ENCODE data around the gene PRICKLE3. TPM values are rescaled to one million over a fixed set of nuclear protein-coding genes. Genes with fewer than 3 reads are reported as not detected.
A peak's percentile ranks its signal among the peaks of the same experiment; 100 is the strongest.

The PRICKLE3 gene
- total RNA-seq, 1 donor = 6.9 TPM

DNA sequence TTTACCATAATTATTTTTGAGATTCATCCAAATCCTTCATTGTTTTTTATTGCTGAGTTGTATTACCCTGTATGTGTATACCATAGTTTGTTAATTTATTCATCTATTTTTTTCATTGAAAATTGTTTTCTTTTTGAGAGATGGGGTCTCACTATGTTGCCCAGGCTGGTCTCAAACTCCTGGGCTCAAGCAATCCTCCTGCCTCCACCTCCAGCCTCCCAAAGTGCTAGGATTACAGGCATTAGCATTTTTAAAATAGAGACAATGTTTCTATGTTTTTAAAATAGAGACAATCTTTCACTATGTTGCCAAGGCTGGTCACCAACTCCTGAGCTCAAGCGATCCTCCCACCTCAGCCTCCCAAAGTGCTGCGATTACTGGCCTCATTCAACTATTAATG lies 25.3 kb downstream of the PRICKLE3 start:
- H3K27me3 ChIP-seq (ENCODE audit: insufficient read depth, low read length) = no peaks in the 10 kb centered on the region

DNA sequence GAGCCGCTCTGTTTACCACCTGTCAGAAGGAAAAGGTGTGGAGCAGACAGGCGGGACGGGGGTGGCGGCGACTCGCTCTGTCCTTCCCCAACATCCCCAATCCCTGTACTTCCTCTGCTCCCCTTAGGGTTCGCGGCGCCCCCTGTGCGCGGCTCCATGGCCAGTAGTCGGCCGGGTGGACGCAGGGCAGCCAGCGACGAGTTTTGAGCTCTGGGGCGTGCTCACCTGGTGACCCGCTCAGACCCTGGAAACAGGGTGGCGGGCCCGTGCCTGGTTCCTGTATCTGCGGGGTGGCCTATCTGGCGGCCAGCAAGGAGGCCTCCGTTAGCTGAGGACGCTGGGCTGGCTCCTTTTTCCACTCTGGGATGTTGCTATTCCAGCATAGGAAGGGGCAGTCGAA lies 29.0 kb downstream of the PRICKLE3 start:
- no peak overlapping the region for H3K4me3 ChIP-seq (ENCODE audit: insufficient read depth, low read length)
- no peak overlapping the region for H2AFZ ChIP-seq (ENCODE audit: low read length)
- no peaks in the 10 kb centered on the region for H3K4me1 ChIP-seq (ENCODE audit: insufficient read depth, low read length)
- H4K20me1 ChIP-seq (ENCODE audit: insufficient read depth, low read length) = no peaks in the 10 kb centered on the region
- TF ChIP-seq, protein P1, sequence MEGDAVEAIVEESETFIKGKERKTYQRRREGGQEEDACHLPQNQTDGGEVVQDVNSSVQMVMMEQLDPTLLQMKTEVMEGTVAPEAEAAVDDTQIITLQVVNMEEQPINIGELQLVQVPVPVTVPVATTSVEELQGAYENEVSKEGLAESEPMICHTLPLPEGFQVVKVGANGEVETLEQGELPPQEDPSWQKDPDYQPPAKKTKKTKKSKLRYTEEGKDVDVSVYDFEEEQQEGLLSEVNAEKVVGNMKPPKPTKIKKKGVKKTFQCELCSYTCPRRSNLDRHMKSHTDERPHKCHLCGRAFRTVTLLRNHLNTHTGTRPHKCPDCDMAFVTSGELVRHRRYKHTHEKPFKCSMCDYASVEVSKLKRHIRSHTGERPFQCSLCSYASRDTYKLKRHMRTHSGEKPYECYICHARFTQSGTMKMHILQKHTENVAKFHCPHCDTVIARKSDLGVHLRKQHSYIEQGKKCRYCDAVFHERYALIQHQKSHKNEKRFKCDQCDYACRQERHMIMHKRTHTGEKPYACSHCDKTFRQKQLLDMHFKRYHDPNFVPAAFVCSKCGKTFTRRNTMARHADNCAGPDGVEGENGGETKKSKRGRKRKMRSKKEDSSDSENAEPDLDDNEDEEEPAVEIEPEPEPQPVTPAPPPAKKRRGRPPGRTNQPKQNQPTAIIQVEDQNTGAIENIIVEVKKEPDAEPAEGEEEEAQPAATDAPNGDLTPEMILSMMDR (IDR thresholded peaks at IDR 0.05; ENCODE audit: extremely low read depth, low read depth, low read length) = no peak
- no peaks in the 10 kb centered on the region for H3K9me3 ChIP-seq (ENCODE audit: low read depth, low read length)
- no peaks in the 10 kb centered on the region for H3K27me3 ChIP-seq (ENCODE audit: insufficient read depth, low read length)
- no peak overlapping the region for H3K27ac ChIP-seq (ENCODE audit: low read depth, low read length)
- no peaks in the 10 kb centered on the region for H3K36me3 ChIP-seq (ENCODE audit: insufficient read depth, low read length)
- H3K79me2 ChIP-seq (ENCODE audit: insufficient read depth, low read length) = no peaks in the 10 kb centered on the region
- no peak for DNase-seq (ENCODE audit: insufficient read length, low spot score, missing footprints)
- no peak overlapping the region for H3K4me2 ChIP-seq (ENCODE audit: insufficient read depth, low read length)

More for the DNA sequence above, 25.3 kb downstream of the PRICKLE3 start:
- Histone ChIP-seq H2AFZ (ENCODE audit: low read length) (no peak overlapping the region), H3K4me3 (ENCODE audit: insufficient read depth, low read length) (no peak overlapping the region), H3K27ac (ENCODE audit: low read depth, low read length) (no peak overlapping the region), H3K9me3 (ENCODE audit: low read depth, low read length) (no peaks in the 10 kb centered on the region), H3K79me2 (ENCODE audit: insufficient read depth, low read length) (no peaks in the 10 kb centered on the region), H3K4me1 (ENCODE audit: insufficient read depth, low read length) (no peaks in the 10 kb centered on the region), H3K36me3 (ENCODE audit: insufficient read depth, low read length) (no peaks in the 10 kb centered on the region), H4K20me1 (ENCODE audit: insufficient read depth, low read length) (no peaks in the 10 kb centered on the region), H3K4me2 (ENCODE audit: insufficient read depth, low read length) (no peak overlapping the region)
- TF ChIP-seq, protein P1 (IDR thresholded peaks at IDR 0.05; ENCODE audit: extremely low read depth, low read depth, low read length) = no peak
- no peak for DNase-seq (ENCODE audit: insufficient read length, low spot score, missing footprints)

- no peaks in the 10 kb centered on the region for H3K36me3 ChIP-seq (ENCODE audit: insufficient read depth, low read length)
- peak overlapping the region; percentile 73 for H3K27ac ChIP-seq (ENCODE audit: low read depth, low read length)
- peak overlapping the region; percentile 78 for H3K4me2 ChIP-seq (ENCODE audit: insufficient read depth, low read length)
- no peaks in the 10 kb centered on the region for H3K79me2 ChIP-seq (ENCODE audit: insufficient read depth, low read length)
- peak overlapping the region; percentile 59 for H2AFZ ChIP-seq (ENCODE audit: low read length)
- no peaks in the 10 kb centered on the region for H3K9me3 ChIP-seq (ENCODE audit: low read depth, low read length)
- H4K20me1 ChIP-seq (ENCODE audit: insufficient read depth, low read length) = no peaks in the 10 kb centered on the region
- no peaks in the 10 kb centered on the region for H3K4me1 ChIP-seq (ENCODE audit: insufficient read depth, low read length)
- peak; percentile 97 for DNase-seq (ENCODE audit: insufficient read length, low spot score, missing footprints)
- TF ChIP-seq, protein P1 (IDR thresholded peaks at IDR 0.05; ENCODE audit: extremely low read depth, low read depth, low read length) = peak; percentile 49
- H3K27me3 ChIP-seq (ENCODE audit: insufficient read depth, low read length) = no peaks in the 10 kb centered on the region
- peak overlapping the region; percentile 68 for H3K4me3 ChIP-seq (ENCODE audit: insufficient read depth, low read length)
Observed at GRCh38 chrX:49155900-49156837, 30.0 kb downstream of the PRICKLE3 start.

- DNase-seq (ENCODE audit: insufficient read length, low spot score, missing footprints) = peak; percentile 88
- H3K4me1 ChIP-seq (ENCODE audit: insufficient read depth, low read length) = no peaks in the 10 kb centered on the region
- H3K79me2 ChIP-seq (ENCODE audit: insufficient read depth, low read length) = no peaks in the 10 kb centered on the region
- H2AFZ ChIP-seq (ENCODE audit: low read length) = peak overlapping the region; percentile 23
- H3K27me3 ChIP-seq (ENCODE audit: insufficient read depth, low read length) = no peaks in the 10 kb centered on the region
- H3K27ac ChIP-seq (ENCODE audit: low read depth, low read length) = peak overlapping the region; percentile 73
- H3K9me3 ChIP-seq (ENCODE audit: low read depth, low read length) = no peaks in the 10 kb centered on the region
- peak overlapping the region; percentile 78 for H3K4me2 ChIP-seq (ENCODE audit: insufficient read depth, low read length)
- TF ChIP-seq, protein P1 (IDR thresholded peaks at IDR 0.05; ENCODE audit: extremely low read depth, low read depth, low read length) = no peak
- no peaks in the 10 kb centered on the region for H4K20me1 ChIP-seq (ENCODE audit: insufficient read depth, low read length)
- H3K4me3 ChIP-seq (ENCODE audit: insufficient read depth, low read length) = peak overlapping the region; percentile 68
- H3K36me3 ChIP-seq (ENCODE audit: insufficient read depth, low read length) = no peaks in the 10 kb centered on the region
Observed at GRCh38 chrX:49155243-49155899, 30.8 kb downstream of the PRICKLE3 start.

Measured in osteoblast (primary cell).